ENCODE data around the gene TFEB. TPM values are rescaled to one million over a fixed set of nuclear protein-coding genes. Genes with fewer than 3 reads are reported as not detected.

TFEB gene
- total RNA-seq = 3.2 to 4.4 TPM (median 3.8 TPM) in 3 replicates

DNA sequence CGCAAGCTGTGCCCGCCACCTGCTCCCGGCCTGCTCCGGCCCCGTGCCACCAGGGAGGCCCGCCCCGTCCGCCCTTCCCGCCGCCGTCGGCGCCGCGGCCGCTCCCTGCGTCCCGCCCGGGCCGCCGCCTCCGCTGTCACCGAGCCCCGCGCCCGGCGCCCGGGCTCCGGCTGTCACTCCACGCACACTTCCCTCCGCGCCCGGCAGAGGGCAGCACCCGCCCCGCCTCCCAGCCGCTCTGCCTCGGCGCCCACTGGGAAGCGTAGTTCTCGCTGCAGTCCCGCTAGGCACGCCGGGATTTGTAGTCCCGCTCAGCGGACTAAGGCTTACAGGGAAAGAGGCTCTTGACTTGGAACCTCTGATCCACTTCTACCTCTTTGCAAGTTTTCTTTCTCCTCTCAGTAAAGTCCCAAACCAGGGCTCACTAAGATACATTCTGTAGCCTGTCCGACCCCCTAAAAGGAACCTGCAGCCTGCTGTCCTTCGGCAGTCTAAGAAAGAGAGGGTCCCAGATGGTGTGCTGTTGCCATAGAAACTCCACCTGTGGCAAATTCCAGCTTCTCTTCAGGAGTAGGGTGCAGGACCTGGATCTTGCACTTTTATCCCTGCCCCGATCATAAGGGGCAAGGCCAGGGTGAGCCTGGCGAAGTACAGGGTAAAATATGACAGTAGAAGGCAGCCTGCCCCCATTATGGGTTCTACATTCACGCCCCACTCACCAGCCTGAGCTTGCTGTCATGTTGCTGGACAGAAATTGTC, at the start of gene TFEB:
Gene TFEB (minus strand): TSS at position 182 of the 759 bp plus-strand sequence. CDS start 44,395 bp downstream, outside the sequence.
- DNase-seq (ENCODE audit: low spot score in 2 of 2, unreplicated experiment in 2 of 2) = peak; percentile 90 to 98
- Mint-ChIP-seq H3K27ac (no peak within 1 kb of the TSS), H3K36me3 (no peaks in the 10 kb centered on the region), H3K4me3 (peak within 1 kb of the TSS; percentile 58), H3K4me1 (peaks cover 11% of the 10 kb centered on the region), H3K27me3 (ENCODE audit: low read depth) (peaks cover 19% of the 10 kb centered on the region), H3K9me3 (no peaks in the 10 kb centered on the region)
- TF ChIP-seq, protein P1, sequence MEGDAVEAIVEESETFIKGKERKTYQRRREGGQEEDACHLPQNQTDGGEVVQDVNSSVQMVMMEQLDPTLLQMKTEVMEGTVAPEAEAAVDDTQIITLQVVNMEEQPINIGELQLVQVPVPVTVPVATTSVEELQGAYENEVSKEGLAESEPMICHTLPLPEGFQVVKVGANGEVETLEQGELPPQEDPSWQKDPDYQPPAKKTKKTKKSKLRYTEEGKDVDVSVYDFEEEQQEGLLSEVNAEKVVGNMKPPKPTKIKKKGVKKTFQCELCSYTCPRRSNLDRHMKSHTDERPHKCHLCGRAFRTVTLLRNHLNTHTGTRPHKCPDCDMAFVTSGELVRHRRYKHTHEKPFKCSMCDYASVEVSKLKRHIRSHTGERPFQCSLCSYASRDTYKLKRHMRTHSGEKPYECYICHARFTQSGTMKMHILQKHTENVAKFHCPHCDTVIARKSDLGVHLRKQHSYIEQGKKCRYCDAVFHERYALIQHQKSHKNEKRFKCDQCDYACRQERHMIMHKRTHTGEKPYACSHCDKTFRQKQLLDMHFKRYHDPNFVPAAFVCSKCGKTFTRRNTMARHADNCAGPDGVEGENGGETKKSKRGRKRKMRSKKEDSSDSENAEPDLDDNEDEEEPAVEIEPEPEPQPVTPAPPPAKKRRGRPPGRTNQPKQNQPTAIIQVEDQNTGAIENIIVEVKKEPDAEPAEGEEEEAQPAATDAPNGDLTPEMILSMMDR (IDR thresholded peaks at IDR 0.05; ENCODE audit: unreplicated experiment) = peak; percentile 80

DNA sequence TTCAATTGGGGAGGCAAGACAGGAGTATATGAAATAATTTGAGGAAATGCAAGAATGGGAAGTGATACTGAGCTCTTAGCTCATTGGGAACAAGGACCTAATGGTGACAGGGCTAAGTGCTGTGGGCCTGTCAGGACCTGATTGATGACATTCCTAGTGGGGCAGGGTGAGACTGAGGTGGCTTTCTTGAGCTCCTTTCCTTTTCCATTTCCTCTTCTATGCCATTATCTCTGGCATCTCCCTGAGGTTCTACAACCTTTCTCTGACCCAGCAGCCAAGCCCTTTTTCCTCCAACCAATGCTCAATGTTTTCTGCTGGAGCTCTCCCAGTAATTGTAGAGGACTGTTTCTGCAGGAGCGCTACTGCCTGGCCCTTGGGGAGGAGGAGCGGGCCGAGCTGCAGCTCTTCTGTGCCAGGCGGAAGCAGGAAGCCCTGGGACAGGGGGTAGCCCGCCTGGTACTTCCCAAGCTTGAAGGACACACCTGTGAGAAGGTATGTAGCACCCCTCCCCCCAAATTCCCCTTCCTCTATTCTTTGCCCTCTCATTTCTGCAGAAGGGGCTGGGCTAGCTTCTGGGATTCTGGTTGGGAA, 49.3 kb upstream of the TFEB start:
- H3K27me3 Mint-ChIP-seq (ENCODE audit: low read depth) = peaks cover 11% of the 10 kb centered on the region
- H3K4me1 Mint-ChIP-seq = peaks cover 33% of the 10 kb centered on the region
- H3K4me3 Mint-ChIP-seq = no peak overlapping the region
- TF ChIP-seq, protein P1 (IDR thresholded peaks at IDR 0.05; ENCODE audit: unreplicated experiment) = no peak
- peaks cover 3% of the 10 kb centered on the region for H3K36me3 Mint-ChIP-seq
- H3K9me3 Mint-ChIP-seq = no peaks in the 10 kb centered on the region
- H3K27ac Mint-ChIP-seq = no peak overlapping the region
- no peak for DNase-seq (ENCODE audit: low spot score in 2 of 2, unreplicated experiment in 2 of 2)

DNA sequence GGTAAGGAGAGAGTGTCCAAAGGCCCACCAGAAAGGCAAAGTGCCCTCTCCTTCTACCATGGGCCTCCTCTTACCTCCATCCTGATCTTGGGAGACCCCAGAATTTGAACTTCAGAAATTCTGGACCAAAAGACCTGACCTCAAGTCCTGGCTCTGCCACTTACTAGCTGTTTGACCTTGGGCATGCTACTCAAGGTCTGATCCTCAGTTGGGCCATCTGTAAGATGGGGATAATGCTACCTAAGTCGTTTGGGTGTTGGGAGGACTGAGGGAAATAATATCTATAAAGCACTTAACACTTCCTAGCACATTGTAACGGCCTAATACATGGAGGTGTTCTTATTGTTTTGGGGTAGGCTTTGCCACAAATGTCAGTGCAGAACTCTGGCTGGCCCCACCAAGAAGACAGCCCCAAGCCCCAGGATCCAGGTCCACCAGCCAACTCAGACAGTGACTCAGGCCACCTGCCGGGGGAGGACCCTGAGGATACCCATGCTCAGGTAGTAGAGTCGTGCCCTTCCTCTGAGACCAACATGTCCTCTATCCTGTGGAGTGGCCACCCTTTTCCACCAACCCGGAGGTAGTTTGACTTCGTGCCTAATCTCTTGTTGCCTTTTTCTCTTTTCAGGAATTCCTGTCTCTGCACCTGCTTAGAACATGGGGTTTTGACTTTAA, 47.8 kb upstream of the TFEB start:
- Mint-ChIP-seq H3K9me3 (no peaks in the 10 kb centered on the region), H3K27me3 (ENCODE audit: low read depth) (peaks cover 11% of the 10 kb centered on the region), H3K4me1 (peaks cover 31% of the 10 kb centered on the region), H3K27ac (no peak overlapping the region), H3K36me3 (no peaks in the 10 kb centered on the region), H3K4me3 (no peak overlapping the region)
- DNase-seq (ENCODE audit: low spot score in 2 of 2, unreplicated experiment in 2 of 2) = no peak
- TF ChIP-seq, protein P1 (IDR thresholded peaks at IDR 0.05; ENCODE audit: unreplicated experiment) = no peak

DNA sequence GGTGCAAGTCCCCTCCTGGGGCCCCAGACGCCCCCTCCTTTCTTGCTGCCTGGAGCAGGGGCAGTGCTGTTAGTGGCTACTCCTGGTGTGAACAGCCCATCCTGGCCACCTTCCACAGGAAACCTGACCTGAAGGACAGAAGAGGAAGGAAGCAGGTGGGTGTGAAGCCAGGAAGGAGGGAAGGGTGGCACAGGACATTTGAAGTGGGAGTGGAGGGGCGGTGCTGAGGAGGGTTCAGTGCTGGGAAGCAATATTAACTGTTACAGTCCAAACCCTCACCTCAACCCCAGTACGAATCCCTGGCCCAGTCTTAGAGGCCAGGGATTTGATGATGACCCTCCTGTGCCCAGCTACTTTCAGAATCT, 45.9 kb upstream of the TFEB start:
- peak overlapping the region; percentile 14 for H3K27ac Mint-ChIP-seq

DNA sequence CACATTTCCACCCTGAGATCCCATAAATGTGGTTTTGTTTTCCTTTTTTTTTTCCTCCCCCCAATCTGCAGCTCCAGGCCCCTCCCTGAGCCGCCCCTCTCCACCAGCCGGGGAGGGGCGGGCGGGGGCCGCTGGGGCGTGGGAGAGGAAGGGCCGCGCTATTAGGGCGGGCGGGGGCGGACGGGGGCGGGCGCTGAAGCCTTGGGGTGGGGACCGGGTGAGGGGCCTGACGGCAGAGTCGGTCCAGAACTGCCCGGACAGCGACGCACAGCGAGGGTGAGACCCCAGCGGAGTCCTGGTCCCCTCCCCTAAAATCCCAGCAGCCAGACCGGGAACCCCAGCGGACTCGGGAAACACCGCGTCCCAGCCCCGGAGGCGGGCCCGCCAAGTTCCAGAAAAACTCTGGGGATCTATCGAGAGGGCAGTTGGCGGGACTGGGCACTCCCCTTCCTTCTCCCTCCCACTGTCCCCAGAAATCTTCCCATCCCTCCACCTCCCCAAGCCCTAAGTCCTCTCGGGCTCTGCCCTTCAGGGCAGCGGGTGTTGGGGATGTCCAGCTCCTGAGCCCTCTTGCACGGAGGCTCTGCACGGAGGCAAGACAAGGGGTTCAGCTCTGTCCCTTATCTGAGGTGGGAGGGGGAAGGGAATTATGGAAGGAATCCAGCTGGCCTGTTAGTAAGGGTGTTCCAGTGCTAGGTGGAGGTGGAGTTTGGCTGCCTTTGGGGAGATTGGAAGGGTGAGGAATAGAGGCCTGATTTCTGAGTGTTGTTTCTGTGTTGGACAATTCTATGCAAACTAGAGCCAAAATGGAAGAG, 45.4 kb upstream of the TFEB start, which contains the start of gene PRICKLE4:
Gene PRICKLE4 (plus strand): TSS at position 232 of the 815 bp plus-strand sequence. CDS start 2,692 bp downstream, outside the sequence.
- peak within 1 kb of the TSS; percentile 88 for H3K4me3 Mint-ChIP-seq
- no peaks in the 10 kb centered on the region for H3K36me3 Mint-ChIP-seq
- DNase-seq (ENCODE audit: low spot score in 2 of 2, unreplicated experiment in 2 of 2) = peak in 1 of 2 experiments; percentile 51
- H3K4me1 Mint-ChIP-seq = peaks cover 27% of the 10 kb centered on the region
- H3K27ac Mint-ChIP-seq = peak within 1 kb of the TSS; percentile 88
- no peaks in the 10 kb centered on the region for H3K9me3 Mint-ChIP-seq
- peaks cover 11% of the 10 kb centered on the region for H3K27me3 Mint-ChIP-seq (ENCODE audit: low read depth)
- TF ChIP-seq, protein P1 (IDR thresholded peaks at IDR 0.05; ENCODE audit: unreplicated experiment) = no peak

More for the DNA sequence above, 45.9 kb upstream of the TFEB start:
- Mint-ChIP-seq H3K4me3 (peak overlapping the region; percentile 88), H3K9me3 (no peaks in the 10 kb centered on the region), H3K27me3 (ENCODE audit: low read depth) (peaks cover 11% of the 10 kb centered on the region), H3K36me3 (no peaks in the 10 kb centered on the region), H3K4me1 (peaks cover 31% of the 10 kb centered on the region)
- TF ChIP-seq, protein P1 (IDR thresholded peaks at IDR 0.05; ENCODE audit: unreplicated experiment) = no peak
- DNase-seq (ENCODE audit: low spot score in 2 of 2, unreplicated experiment in 2 of 2) = no peak

Measured in mesothelial cell of epicardium (in vitro differentiated cells).